Neural cell (in vitro differentiated cells): ENCODE measurements around the gene ATP2B2. TPM values are rescaled to one million over a fixed set of nuclear protein-coding genes. Genes with fewer than 3 reads are reported as not detected.
"Not testable (repeated sequence)": the region's sequence is repeated elsewhere in the genome, so short reads cannot be mapped to it uniquely, and the experiment has no call there.

ENCODE experiments used
- H2AFZ ChIP-seq: fragments of 200-600, 300-800 bp; sonication (generic), shearing (Covaris generic); 2 replicates; pipeline ENCODE4 v1.6.0; 2014; ENCODE audit warnings: low read depth, mild to moderate bottlenecking, antibody characterized with exemption, low read length, moderate library complexity
- H3F3A ChIP-seq: fragments of 200-600 bp; shearing (Covaris generic); 2 replicates; pipeline ENCODE4 v1.6.1; 2016; ENCODE audit warnings: mild to moderate bottlenecking, moderate library complexity, mixed read lengths, antibody characterized with exemption, low read length; ENCODE audit not compliant: insufficient read depth, poor library complexity, severe bottlenecking
- H3K27ac ChIP-seq: fragments of 200-600, 300-800 bp; sonication (generic), shearing (Covaris generic); 2 replicates; pipeline ENCODE4 v1.5.1; 2014; ENCODE audit warnings: mild to moderate bottlenecking, low read length, moderate library complexity
- H3K27me3 ChIP-seq: fragments of 300-800, 200-600 bp; sonication (generic), shearing (Covaris generic); 2 replicates; pipeline ENCODE4 v1.6.0; 2014; ENCODE audit warnings: mild to moderate bottlenecking, low read depth, low read length, moderate library complexity; ENCODE audit not compliant: insufficient read depth
- H3K36me3 ChIP-seq: fragments of 300-800, 200-600 bp; sonication (generic), shearing (Covaris generic); 2 replicates; pipeline ENCODE4 v1.5.1; 2014; ENCODE audit warnings: mild to moderate bottlenecking, antibody characterized with exemption, low read length, moderate library complexity; ENCODE audit not compliant: insufficient read depth
- H3K4me2 ChIP-seq: fragments of 300-800, 200-600 bp; sonication (generic), shearing (Covaris generic); 2 replicates; pipeline ENCODE4 v1.6.0; 2014; ENCODE audit warnings: mild to moderate bottlenecking, low read length
- H3K4me3 ChIP-seq: fragments of 300-800, 200-600 bp; sonication (generic), shearing (Covaris generic); 2 replicates; pipeline ENCODE4 v1.5.1; 2014; ENCODE audit warnings: mild to moderate bottlenecking, low read length, moderate library complexity
- H3K79me2 ChIP-seq: fragments of 200-600 bp; shearing (Covaris generic); replicated peaks from 2 replicates; pipeline ENCODE4 v1.6.0; 2014; ENCODE audit warnings: mild to moderate bottlenecking, low read length, moderate library complexity; ENCODE audit not compliant: insufficient read depth
- H3K9ac ChIP-seq: fragments of 300-800, 200-600 bp; sonication (generic), shearing (Covaris generic); 2 replicates; pipeline ENCODE4 v1.6.1; 2016; ENCODE audit warnings: mild to moderate bottlenecking, low read length, mixed read lengths
- H3K9me2 ChIP-seq: fragments of 200-600 bp; shearing (Covaris generic); 2 replicates; pipeline ENCODE4 v1.6.1; 2016; ENCODE audit warnings: mild to moderate bottlenecking, low read length, mixed read lengths; ENCODE audit not compliant: insufficient read depth
- H3K9me3 ChIP-seq: fragments of 200-600, 300-800 bp; sonication (generic), shearing (Covaris generic); 2 replicates; pipeline ENCODE4 v1.6.1; 2016; ENCODE audit warnings: mild to moderate bottlenecking, mixed run types, low read length, moderate library complexity, mixed read lengths
- H4K20me1 ChIP-seq: fragments of 200-600 bp; shearing (Covaris generic); 2 replicates; pipeline ENCODE4 v1.6.1; 2016; ENCODE audit warnings: mild to moderate bottlenecking, mixed run types; ENCODE audit not compliant: insufficient read depth
- CTCF ChIP-seq: fragments of 450-650 bp; IDR thresholded peaks from 2 replicates; pipeline ENCODE4 v1.5.1; 2014; ENCODE audit warnings: antibody characterized with exemption, mild to moderate bottlenecking, moderate library complexity; ENCODE audit not compliant: poor library complexity, severe bottlenecking
- POLR2AphosphoS5 ChIP-seq: IDR thresholded peaks from 2 replicates; pipeline ENCODE4 v1.6.1; 2012
- REST ChIP-seq: IDR thresholded peaks from 2 replicates; pipeline ENCODE4 v1.6.1; 2012; ENCODE audit warnings: borderline replicate concordance
- SMC3 ChIP-seq: fragments of 450-650 bp; conservative IDR thresholded peaks from 2 replicates; pipeline ENCODE4 v1.6.1; 2014; ENCODE audit warnings: antibody characterized with exemption, mild to moderate bottlenecking, moderate library complexity; ENCODE audit not compliant: poor library complexity
- TAF1 ChIP-seq: IDR thresholded peaks from 2 replicates; pipeline ENCODE4 v1.6.1; 2012; ENCODE audit warnings: low read depth
- polyA plus RNA-seq: library from polyadenylated mRNA; depleted of rRNA; stranded (reverse); fragments of >200 nt; gene quantifications from 2 replicates; pipeline ENCODE4 v1.2.3, GENCODE V29; 2014

The ATP2B2 gene
- polyA plus RNA-seq, 1 donor from 2014 or later: 8.3 TPM

GRCh38 chr3:10298064-10298463, 207.3 kb downstream of the ATP2B2 start:
- H3K4me3 ChIP-seq, H3K36me3 ChIP-seq, H3K27me3 ChIP-seq, H3K4me2 ChIP-seq, H3F3A ChIP-seq, H3K9me3 ChIP-seq, H2AFZ ChIP-seq, H3K79me2 ChIP-seq, H4K20me1 ChIP-seq, H3K9me2 ChIP-seq, H3K9ac ChIP-seq, H3K27ac ChIP-seq: not testable (repeated sequence)

GRCh38 chr3:10294030-10294586, 211.3 kb downstream of the ATP2B2 start:
- Histone ChIP-seq H3K9ac (no peak overlapping the region), H3K79me2 (no peaks in the 10 kb centered on the region), H3K27ac (no peak overlapping the region), H3K4me3 (no peak overlapping the region), H4K20me1 (no peaks in the 10 kb centered on the region), H3K9me3 (no peaks in the 10 kb centered on the region), H3K4me2 (no peak overlapping the region), H3F3A (no peaks in the 10 kb centered on the region), H3K27me3 (no peaks in the 10 kb centered on the region), H3K9me2 (no peaks in the 10 kb centered on the region), H2AFZ (no peak overlapping the region), H3K36me3 (no peaks in the 10 kb centered on the region)
- no peak for TF ChIP-seq CTCF

- Histone ChIP-seq H3K27ac (no peak within 1 kb of the TSS), H3K9ac (no peak within 1 kb of the TSS), H3K9me2 (no peaks in the 10 kb centered on the region), H4K20me1 (no peaks in the 10 kb centered on the region), H3K4me3 (no peak within 1 kb of the TSS), H3K36me3 (no peaks in the 10 kb centered on the region), H3K4me2 (no peak within 1 kb of the TSS), H3K27me3 (no peaks in the 10 kb centered on the region), H2AFZ (no peak within 1 kb of the TSS), H3K79me2 (no peaks in the 10 kb centered on the region), H3K9me3 (no peaks in the 10 kb centered on the region), H3F3A (no peaks in the 10 kb centered on the region)
- TF ChIP-seq TAF1: no peak
- no peak for TF ChIP-seq SMC3
- no peak for TF ChIP-seq REST
- no peak for TF ChIP-seq POLR2AphosphoS5
Measured at GRCh38 chr3:10292505-10293419, 212.6 kb downstream of the ATP2B2 start, which contains the start of gene GHRL. GHRL (minus strand) TSS chr3:10292947; CDS start chr3:10290180, 2,767 bp downstream.
